HG03196 (cell line): Measurements from ENCODE around the gene GPRIN2.

Experiments used
- ATAC-seq: cut with Tn5 transposase; IDR thresholded peaks from one replicate; pipeline ENCODE4 v1.9.1; 2021; ENCODE audit not compliant: unreplicated experiment

The GPRIN2 gene

GRCh38 chr10:46550076-46550790 lies 6.2 kb downstream of the GPRIN2 start:
- ATAC-seq = no peak

GRCh38 chr10:46549171-46550075 lies 7.0 kb downstream of the GPRIN2 start:
- ATAC-seq = no peak

- no peak for ATAC-seq
Observed at GRCh38 chr10:46548498-46549090, 7.9 kb downstream of the GPRIN2 start.

- no peak for ATAC-seq
Observed at GRCh38 chr10:46547541-46548497, 8.6 kb downstream of the GPRIN2 start.

DNA sequence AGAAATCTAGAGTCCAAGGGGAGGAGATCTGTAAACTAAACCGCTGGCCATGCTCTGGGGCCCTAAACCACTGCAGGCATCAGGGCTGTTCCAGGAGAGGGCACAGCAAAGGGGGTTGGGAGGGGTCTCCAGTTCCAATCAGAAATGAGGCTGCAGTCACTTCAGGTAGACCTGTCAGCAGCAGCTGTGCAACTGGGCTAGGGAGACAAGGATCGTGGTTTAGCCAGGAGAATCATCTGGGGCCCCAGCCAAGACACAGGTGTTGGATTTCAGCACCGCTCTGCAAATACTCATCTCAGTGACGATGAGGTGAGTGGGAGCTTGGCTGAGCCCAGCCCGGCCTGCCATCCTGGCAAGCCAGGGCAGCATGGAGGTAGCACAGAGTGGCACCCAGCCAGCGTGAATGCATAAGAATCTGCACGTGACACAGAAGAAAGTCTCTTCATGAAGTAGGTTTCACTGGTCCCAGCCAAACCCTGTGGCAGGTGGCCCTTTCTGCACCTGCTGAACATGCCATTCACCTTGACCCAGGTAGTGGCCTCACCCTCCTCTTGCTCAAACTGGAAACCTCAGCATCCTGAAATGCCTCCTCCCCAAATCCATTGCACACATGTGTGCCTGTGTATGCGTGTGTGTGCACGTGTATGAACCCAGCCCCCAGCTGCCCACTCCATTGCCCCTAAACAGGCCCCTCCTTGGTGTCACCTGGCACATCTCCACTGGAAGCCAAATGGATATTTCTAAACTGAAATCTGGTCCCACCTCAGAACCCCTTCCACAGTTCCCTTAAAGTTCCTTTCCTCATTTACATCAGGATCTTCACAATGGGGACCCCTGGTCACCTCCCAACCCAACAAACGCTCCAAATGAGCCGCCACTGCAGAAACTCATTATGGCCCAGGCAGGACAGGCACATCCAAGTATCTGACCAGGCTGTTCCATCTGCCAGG lies 9.6 kb downstream of the GPRIN2 start:
- ATAC-seq = no peak

DNA sequence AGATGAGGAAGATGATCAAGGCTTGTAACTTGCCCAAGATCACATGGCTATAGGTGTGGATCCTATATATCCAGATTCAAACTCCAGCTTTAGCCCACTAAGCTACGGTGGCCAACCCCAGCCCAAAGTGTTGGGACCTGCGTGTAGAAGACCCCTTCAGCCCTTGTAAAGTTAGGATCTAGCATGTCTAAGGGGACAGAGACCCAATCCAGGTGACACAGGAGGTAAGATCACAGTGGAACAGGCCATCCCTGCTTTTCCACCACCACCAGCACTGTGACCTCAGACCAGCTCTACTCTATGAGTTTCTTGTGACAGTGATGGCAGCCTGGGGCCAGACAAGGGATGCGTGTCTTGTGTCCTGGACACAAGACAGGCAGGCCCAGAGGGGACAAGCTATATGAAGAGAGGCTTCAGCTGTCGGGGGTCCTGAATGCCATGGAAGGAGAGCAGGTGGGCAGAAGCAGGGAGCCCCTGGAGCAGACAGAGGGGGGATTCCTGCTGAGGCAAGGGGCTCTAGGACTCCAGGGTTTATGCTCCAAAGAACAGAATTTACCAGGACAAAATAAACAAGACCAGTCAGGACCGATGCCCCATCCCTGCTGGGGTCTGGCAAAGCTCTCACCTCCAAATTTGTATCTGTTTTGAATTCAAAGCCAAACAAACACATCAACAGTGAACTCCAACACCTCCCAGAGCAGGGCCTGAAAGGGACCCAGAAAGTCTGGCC lies 10.4 kb downstream of the GPRIN2 start:
- ATAC-seq = no peak

DNA sequence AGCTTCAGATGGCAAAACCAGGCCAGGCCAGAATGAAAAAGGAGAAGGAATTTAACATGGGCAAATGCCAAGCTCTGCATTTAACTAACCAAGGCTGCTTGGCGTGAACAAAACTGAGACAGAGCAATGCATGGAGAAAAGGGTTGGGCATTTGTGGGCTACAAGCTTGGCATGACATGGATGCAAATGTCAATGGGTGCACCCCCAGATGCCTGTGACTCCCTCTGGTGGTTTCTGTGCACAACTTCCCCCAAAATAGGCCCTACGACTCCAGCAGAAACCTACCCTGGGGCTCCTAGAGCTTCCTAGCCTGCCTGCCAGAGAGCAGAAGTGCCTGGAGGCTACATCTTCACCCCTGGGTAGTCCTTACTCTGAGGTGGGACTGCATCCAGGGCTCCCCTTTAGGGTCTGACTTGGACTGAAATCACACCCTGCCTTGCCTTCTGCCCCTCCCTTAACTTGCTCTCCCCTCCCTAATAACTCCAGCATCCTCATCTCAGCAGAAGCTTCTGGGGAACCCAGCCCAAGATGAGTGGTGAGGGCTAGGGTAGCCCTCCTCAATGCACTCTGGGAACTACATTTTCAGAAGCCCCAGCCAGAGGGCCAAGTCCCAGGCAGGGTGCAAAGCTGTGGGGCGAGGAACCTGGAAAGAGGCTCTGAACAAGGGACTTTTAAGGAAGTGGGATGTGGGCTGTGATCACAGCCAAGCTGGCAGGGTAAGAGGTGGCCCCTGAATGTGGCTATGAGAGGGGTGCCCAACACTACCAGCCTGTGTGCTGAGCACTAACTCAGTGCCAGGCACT lies 11.3 kb downstream of the GPRIN2 start:
- no peak for ATAC-seq

DNA sequence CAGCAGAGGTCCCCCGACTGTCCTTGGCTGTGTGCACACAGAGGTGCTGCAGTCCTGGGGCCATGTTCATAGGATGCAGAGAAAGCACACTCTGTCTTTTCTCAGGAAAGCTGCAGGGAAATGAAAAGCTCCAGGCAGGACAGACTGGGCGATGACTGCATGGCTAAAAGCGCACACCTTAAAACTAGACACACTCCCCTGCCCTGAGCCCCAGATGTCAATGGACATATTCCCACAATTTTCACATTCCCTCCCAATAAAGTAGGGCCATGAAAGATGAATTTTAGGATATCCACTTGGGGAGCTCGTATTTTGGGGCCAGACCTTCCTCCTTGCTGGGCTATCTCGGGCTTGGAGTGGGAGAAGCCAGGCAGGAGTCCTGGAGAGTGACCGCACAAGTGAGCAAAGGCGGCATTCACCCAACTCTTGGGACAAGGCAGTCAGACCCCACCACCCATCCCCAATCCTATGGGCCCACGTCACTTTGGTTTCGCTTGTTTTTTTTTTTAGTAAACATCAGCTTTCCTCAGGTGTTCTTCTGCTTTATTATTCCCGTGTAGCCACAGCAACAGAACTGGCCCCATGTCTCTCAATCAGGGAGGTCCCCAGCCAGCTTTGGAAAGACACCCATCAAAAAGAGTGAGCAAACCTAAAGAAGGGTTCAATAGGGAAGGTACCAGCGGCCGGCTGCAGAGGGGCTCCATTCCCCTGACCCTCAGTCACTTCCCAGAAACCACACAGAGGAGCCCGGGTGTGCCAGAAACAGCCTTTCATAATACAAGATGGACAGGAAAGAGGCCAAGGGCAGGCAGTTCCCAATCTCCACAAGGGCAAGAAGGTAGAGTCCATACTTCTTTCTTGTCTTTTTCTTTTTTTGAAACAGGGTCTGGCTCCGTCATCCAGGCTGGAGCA lies 12.7 kb downstream of the GPRIN2 start:
- ATAC-seq = no peak

GRCh38 chr10:46542567-46543465 lies 13.6 kb downstream of the GPRIN2 start:
- ATAC-seq = no peak

DNA sequence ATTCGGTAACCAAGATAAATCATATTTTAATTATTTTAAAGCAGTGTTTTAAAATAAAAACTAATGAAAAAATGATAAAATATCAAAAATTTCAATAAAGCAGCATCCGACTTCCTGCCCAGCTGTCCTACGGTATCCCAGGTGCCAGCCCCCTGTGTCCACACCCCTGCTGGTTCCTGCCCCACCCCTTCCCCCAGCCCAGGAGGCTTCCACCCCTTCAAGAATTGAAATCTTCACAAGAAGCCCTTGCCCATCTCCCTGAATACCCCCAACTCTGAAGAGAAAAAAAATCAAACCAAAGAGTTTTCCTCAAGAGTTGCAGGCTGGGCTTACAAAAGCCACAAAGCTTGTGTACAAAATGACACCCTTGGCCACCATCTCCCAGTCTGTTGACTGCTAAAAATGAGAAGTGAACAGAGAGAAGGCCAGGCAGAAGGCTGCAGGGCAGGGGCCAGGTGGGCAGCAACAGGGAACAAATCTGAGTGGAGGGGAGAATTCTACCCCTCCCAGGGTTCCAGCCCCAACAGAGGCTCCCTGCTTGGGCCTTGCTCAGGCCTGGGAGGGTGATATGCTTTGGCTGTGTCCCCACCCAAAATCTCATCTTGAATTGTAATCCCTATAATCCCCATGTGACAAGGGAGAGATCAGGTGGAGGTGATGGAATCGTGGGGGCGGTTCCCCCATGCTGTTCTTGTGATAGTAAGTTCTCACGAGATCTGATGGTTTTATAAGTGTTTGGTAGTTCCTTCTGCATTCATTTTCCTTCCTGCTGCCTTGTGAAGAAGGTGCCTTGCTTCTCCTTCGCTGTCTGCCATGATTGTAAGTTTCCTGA lies 14.5 kb downstream of the GPRIN2 start:
- ATAC-seq = no peak

DNA sequence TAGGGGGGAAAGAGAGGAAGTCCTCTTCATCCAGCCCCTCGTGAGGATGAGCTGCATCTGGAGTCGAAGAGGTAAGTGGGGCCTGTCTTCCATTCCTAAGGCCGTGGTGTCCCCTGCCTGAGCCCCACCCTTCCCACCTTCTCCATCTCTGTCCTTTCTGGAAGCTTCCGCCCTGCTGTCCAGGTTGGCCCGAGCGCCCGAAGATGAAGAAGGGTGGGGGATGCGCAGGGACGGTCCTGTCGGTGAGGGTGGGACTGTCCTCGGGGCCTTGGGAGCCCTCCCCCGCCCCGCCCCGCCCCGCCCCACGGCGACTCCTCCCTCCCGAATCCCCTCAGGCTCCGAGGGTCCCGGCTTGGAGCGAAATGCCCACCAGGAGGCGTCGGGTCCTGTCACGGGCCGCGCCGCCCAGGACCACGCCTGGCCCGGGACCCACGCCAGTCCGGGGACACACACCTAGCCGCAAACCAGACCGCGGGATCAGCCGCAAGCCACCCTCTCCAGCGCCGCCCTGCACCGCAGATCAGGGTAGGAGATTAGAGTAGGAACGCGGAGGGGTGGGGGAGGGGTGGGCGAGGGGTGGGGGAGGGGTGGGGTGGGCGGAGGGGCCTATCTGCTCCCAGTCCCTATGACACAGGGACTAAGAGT lies 15.3 kb downstream of the GPRIN2 start:
- ATAC-seq = no peak

DNA sequence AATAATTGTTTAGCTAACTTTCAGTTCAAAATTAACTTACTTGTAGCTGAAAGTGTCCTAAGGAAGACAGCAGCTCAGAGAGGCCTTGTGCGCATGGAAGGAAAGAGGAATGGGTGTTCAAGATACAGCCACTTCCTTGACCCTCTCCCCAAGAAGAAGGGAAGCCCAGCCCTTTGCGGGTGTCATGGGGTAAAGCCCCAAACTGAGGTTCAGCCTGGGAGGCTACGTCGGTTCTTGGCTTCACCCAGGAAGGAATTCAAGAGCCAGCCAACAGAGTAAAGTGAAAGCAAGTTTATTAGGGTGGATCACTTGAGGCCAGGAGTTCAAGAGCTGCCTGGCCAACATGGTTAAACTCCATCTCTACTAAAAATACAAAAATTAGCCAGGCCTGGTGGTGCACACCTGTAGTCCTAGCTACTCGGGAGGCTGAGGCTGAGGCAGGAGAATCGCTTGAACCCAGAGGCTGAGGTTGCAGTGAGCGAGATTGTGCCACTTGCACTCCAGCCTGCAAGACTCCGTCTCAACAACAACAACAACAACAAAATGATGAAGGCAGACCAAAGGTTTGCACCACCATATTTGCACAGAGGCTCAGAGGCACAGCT lies 15.9 kb downstream of the GPRIN2 start:
- no peak for ATAC-seq

- ATAC-seq = no peak
Observed at GRCh38 chr10:46539596-46540411, 16.7 kb downstream of the GPRIN2 start.
